Limb (tissue), 2 donors: Measurements from ENCODE around the gene CHRM1.
"Not testable (repeated sequence)": the region's sequence is repeated elsewhere in the genome, so short reads cannot be mapped to it uniquely, and the experiment has no call there.

Experiments used
- DNase-seq, 2 donors: peaks; one replicate each; pipeline ENCODE4 v3.0.0-alpha.2; 2016; ENCODE audit errors: extremely low spot score in 2 of 2

Gene CHRM1

DNA sequence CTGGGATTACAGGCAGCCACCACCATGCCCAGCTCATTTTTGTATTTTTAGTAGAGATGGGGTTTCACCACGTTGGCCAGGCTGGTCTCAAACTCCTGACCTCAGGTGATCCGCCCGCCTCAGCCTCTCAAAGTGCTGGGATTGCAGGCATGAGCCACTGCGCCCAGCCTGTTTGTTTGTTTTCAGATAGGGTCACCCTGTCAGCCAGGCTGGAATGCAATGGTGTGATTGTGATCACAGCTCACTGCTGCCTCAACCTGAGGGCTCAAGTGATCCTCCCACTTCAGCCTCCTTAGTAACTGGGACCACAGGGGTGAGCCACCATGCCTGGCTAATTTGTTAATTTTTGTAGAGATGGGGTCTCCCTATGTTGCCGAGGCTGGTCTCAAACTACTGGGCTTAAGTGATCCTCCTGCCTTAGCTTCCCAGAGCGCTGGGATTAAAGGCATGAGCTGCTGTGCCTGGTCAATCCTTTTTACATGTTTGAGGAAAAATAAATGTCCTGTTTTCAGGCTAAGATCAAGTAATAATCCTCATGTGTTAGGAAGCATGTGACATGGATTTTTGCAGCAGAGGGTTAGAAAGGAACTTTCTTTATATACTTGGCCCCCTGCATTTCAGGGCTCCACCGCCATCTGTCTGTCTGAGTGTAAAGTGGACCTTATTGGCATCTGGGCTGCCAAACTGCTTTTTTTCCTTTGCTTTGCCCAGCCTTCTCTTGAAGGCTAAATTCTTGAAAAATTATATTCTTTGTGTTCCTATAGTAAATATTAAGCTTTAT, 45.3 kb downstream of the CHRM1 start:
- DNase-seq: no peak

DNA sequence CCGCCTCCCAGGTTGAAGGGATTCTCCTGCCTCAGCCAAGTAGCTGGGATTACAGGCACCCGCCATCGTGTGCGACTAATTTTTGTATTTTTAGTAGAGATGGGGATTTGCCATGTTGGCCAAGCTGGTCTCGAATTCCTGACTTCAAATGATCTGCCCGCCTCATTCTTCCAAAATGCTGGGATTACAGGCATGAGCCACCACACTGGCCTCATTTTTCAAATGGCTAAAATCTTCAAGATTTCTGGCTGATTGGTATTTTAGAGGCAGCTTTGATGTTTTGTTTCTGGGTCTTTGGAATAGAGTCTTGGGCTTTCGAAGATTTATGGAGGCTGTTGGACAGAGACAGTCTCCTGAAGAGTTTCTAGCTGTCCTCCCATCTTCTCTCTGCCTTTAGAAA, 46.3 kb downstream of the CHRM1 start:
- DNase-seq: no peak

DNA sequence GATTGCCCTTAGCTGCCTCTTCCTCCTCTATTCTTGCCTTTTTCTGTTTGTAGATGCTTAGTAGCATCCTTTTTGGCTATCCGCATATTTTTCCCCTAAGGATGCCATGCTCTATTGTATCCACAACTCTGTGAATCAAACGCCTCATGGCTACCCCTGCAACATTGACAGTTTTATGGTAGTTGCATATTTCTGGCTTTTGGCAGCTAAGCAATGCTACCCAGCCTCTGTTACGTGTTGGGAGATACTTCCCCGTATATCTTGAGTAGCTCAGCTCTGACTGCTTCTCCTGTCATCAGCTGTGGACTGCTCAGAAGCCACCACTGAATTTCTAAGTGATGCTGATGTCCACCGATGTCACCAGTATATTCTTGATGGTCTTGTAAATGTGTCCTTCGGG, 55.5 kb downstream of the CHRM1 start:
- no peak for DNase-seq

DNA sequence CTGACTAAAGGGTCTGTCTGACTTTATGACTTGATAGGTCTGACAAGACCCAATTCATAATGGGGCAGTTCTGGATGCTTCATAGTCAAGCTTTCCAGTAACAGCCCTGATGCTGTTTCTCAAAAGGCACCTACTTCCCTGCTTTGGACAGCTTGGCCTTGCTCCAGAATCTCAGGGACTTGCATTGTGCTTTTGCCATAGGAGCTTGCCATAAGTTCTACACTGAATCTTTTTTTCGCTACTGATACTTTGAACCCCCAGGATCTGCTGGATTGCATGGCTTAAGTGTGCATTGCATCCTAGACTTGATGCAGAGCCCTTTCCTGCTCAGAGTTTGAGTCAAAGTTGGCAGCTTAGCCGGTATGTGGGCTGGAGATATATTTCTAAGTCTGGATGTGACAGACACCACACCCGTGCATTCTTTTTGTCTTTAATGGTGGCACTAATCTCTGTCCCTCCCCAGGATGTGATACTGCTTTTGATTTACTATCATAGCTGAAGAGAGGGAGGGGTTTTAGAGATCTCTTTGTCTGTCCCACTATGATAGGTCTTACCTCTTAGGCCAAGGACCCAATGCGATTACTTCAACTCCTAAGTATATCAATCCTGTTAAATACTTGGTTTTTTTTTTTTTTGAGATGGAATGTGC, 57.4 kb downstream of the CHRM1 start:
- DNase-seq: no peak

DNA sequence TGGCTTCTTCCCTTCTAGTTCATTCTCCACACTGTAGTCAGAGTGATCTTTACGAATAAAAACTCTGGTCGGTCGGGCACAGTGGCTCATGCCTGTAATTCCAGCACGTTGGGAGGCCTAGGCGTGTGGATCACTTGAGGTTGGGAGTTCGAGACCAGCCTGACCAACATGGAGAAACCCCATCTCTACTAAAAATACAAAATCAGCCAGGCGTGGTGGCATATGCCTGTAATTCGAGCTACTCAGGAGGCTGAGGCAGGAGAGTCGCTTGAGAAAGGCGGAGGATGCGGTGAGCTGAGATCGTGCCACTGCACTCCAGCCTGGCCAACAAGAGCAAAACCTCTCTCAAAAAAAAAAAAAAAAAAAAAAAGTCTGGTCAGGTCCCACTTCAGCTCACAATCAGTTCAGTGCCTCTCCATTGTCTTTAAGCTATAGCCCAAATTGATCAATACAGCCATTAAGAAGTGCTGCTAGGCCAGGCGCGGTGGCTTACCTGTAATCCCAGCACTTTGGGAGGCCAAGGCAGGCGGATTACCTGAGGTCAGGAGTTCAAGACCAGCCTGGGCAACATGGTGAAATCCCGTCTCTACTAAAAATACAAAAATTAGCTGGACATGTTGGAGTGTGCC, 59.5 kb downstream of the CHRM1 start:
- DNase-seq: not testable (repeated sequence)

DNA sequence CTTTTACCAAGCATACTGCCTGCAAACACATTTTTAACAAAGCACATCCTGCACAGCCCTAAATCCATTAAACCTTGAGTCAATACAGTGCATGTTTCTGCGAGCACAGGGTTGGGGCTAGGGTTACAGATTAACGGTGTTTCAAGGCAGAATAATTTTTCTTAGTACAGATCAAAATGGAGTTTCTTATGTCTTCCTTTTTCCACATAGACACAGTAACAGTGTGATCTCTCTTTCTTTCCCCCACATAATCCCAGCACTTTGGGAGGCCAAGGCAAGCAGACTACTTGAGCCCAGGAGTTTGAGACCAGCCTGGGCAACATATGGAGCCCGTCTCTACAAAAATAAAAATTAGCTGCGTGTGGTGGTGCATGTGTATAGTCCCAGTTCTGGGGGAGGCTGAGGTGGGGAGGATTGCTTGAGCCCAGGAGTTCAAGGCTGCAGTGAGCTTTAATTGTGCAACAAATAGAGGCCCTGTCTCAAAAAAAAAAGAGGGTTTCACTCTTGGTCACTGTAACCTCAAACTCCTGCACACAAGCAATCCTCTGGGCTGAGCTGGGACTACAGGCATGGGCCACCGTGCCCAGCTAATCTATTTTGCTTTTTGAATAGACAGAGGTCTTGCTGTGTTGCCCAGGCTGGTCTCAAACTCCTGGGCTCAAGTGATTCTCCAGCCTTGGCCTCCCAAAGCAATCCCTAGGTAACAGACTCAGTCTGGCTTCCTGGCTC, 60.2 kb downstream of the CHRM1 start:
- no peak for DNase-seq

DNA sequence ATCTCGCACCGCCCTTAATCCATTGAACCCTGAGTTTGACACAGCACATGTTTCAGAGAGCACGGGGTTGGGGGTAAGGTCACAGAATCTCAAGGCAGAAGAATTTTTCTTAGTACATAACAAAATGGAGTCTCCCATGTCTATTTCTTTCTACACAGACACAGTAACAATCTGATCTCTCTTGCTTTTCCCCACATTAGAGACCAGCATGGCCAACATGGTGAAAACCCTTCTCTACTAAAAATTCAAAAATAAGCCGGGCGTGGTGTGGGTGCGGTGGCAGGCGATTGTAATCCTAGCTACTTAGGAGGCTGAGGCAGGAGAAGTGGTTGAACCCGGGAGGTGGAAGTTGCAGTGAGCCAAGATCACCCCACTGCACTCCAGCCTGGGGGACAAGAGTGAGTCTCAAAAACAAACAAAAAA, 61.9 kb downstream of the CHRM1 start:
- DNase-seq: not testable (repeated sequence)
